HG03342 (cell line): ENCODE measurements around the gene TNS2.

ENCODE experiments used
- ATAC-seq: cut with Tn5 transposase; IDR thresholded peaks from one replicate; pipeline ENCODE4 v1.9.1; 2021; ENCODE audit warnings: mild to moderate bottlenecking, moderate library complexity; ENCODE audit not compliant: unreplicated experiment

The TNS2 gene

DNA sequence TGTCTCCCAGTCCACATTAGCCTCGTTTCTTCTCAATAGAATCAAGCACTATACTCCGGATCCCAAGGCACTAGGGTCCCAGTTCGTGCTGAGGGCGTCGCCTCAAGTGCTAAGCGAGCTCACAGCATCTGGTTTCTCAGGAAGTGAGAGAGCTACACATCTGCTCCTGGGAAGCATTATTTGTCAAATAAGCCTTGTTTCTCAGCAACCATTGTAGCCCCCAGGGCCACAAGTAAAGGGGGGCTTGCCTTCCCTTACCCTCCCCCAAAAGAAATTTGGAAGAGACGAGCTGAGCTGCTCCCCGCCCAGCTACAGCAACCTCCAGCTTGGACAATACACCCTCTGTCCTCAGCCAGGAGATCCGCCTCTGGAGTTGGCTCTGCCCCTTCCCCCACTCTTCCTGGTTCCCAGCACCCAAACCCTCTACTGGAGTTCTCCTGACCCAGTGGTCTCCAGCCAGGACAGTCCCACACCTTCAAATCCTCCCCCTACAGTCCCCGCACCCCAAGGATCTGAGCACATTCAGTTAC, 5.7 kb upstream of the TNS2 start:
- ATAC-seq, result no peak

DNA sequence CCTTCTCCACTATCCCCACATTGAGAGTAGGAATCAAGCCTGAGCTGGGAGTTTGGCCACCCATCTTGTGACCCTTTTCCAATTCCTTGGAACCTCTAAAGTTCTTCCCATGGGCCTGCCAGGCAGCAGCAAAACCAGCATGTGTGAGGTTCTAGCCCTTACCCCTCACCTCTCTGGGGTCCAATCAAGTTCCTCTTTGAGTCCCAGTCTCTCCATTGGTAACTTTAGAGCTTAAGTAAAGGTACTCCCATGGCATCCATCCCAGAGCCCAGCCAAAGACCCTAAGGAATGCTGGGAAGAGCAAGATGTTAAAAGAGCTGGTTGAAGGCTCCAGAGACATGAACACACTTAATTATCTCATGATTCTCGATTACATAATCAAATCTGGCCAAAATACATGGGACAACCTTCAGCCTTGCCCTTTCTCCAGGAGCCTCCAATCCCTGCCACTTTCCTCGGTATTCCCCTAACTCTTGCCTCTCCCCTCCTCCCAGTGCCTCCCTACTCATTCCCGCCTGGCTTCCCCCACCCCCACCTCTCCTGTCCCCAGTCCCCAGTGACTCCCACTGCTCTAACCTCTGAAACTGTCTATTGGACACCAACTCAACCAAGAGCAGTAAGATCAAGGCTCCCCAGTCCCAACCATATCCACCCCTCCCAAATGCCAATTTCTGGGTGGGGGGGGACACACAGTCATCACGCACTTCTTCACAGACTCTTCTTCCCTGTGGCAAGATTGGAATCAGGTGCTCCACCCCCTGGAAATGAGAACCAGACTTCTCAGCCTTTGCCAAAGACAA, 4.8 kb upstream of the TNS2 start:
- no peak for ATAC-seq

- ATAC-seq, result no peak
Measured at GRCh38 chr12:53045696-53046045, 4.2 kb upstream of the TNS2 start.

- peak; percentile 23 for ATAC-seq
Measured at GRCh38 chr12:53046655-53047220, 3.1 kb upstream of the TNS2 start.

- peak; percentile 70 for ATAC-seq
Measured at GRCh38 chr12:53047221-53048032, 2.4 kb upstream of the TNS2 start.

- ATAC-seq, result no peak
Measured at GRCh38 chr12:53048033-53048779, 1.7 kb upstream of the TNS2 start.

DNA sequence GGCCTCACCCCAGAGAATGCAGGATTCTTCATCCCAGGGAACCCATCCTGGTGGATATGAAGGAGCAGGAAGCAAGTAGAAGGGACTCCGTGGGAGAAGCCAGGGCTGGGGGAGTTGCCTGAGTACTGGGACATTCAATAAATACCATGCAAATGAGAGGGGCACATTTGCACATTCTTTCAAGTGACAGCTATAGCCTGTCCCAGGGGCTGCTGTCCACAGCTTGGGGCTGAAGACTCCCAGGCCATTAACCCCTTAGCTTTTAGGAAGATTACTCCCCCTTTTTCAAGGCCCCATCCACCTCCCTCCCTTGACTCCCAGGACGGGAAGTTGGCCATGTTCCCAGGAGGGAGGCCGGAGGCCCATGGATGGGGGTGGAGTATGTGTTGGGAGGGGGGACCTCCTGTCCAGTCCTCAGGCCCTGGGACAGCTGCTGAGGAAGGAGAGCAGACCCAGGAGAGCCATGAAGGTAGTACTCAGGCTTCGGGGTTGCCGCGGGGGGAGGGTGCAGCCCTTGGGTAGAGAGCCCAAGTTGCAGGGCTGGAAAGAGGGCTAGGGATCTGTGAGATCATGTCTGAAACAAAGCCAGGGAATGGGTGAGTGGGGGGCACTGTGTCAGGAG, 974 bp upstream of the TNS2 start:
- no peak for ATAC-seq

GRCh38 chr12:53050426-53051057, 677 bp downstream of the TNS2 start:
- ATAC-seq, result no peak

DNA sequence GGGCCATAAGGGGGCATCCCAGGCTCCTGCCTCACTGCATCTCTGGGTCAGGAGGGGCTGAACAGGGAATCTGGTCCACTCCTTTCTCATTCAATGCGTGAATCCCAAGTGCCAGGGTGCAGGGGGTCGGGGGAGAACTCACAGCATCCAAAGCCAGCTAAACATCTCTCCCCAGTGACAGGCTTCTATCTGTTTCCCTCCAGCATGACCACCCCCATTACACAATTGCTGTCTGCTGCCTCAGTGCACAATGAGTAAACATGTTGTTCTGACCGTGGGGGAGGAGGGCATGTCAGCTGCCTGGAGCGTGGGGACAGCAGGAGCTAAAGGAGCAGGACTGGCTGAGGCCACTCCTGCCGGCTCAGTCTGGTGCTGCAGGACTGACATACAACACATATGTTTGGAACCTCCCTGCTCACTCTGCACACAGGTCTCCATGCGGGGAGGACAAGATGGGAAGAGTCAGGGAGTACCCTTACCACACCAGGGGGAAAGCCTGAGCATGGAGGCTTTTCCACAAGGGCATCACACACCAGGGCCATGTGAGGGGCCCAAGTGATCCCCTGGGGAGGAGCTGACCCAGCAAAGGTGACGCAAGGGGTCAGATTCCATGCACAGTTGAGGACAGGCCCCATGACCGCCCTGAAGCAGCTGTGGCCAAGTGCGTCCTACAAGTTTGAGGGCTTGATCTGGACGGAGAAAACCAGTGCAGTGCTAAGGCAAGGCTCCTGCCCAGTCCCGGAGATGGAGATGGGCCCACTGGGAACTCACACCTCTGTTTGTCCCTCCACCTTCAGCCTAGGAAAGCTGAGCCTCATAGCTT, 1.4 kb downstream of the TNS2 start:
- ATAC-seq, result no peak

GRCh38 chr12:53051881-53052412, 2.1 kb downstream of the TNS2 start:
- ATAC-seq, result no peak

DNA sequence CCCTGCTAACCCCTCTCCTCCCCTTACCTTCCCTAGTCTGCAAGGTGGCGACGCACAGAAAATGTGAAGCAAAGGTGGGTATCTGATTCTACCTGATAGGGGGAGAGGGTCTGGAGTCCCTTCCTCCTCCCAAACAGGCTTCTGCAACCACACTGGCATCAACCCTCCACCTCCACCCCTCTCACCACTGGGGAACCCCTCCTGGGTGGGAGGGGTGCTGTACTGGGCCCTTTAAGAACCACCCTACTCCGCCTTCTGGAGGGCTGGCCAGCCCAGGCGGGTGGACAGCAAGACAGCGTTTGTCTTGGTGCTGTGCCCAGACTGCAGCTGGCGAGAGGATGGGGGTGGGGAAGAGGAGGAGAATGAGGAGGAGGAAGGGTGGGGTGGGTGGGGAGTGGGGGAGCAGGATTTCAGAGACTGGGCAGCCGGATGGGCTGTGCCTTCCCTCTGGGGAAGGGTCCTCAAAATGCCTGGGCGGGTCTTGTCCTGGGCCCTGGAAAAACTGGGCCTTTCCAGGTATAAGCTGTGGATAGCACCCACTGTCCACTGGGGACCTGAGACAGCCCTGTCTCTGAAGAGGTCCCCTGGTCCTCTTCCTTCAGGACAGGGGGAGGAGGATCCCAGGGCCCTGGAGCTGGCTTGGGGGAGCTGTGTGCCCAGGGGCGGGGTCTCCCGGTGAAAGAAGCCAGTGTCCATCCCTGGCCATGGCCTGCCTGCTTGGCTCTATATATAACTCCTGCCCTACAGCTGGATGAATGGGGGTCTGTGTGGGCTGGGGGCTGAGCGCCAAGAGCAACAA, 2.8 kb downstream of the TNS2 start:
- ATAC-seq, result no peak

DNA sequence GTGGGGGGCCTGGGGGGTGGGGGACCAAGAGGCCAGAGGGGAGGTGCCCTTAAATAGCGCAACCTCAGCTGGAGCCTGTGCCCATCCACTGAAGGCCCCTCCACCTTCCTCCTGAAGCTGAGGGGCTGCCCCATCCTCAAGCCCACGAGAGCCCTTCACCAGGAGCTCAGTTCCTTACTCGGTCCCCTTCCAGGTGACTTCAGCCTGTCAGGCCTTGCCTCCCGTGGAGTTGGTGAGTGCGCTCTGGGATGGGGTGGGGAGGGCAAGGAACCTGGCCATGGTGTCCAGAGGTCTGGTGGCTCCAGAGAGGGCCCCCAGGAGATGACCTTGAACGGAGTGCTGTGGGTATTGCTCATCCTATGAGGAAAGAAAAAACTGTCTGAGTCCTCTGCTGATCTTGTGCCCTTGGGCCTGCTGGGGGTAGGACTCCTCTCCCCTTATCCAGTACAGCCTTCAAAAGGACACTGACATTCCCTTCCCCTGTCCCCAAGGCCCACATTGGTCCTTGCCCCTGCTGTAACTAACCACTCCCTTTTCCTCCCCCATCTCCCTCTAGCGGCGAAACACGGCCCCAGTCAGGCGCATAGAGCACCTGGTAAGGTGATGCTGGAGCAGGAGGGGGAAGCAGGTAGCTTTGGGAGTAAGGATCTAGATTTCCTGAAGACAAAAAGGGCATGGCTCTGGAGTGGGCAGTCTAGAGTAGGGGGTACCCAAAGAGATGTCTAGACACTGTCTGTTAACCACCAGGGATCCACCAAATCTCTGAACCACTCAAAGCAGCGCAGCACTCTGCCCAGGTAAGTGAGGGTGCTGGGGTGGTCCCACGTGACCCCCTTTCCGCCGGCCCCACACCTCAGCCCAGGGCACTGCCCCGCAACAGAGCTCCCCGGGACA, 3.6 kb downstream of the TNS2 start:
- no peak for ATAC-seq

- peak; percentile 91 for ATAC-seq
Measured at GRCh38 chr12:53054112-53054878, 4.4 kb downstream of the TNS2 start.

DNA sequence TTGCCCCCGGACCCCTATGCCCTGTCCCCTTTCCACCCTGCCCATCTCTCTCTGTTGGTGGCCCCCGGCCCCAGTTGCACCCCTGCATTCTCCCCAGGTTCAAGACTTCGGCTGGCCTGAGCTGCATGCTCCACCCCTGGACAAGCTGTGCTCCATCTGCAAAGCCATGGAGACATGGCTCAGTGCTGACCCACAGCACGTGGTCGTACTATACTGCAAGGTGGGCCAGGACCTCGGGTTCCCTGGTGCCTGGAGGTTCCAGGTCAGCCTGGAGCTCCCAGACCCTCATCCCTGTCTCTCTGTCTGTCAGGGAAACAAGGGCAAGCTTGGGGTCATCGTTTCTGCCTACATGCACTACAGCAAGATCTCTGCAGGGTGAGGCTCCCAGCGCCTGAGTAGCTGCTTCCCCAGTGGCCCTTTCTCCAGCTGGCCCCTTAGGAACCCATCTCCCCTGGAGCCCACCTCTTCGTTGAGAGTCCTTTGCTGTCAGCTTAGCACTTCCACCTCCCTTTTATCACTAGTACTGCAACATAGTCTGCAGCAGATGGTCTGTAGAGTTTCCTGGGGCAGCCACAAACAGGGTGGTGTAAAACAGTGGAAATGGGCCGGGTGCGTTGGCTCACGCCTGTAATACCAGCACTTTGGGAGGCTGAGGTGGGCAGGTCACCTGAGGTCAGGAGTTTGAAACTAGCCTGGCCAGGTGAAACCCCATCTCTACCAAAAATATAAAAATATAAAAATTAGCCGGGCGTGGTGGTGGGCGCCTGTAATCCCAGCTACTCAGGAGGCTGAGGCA, 5.8 kb downstream of the TNS2 start:
- ATAC-seq, result no peak

DNA sequence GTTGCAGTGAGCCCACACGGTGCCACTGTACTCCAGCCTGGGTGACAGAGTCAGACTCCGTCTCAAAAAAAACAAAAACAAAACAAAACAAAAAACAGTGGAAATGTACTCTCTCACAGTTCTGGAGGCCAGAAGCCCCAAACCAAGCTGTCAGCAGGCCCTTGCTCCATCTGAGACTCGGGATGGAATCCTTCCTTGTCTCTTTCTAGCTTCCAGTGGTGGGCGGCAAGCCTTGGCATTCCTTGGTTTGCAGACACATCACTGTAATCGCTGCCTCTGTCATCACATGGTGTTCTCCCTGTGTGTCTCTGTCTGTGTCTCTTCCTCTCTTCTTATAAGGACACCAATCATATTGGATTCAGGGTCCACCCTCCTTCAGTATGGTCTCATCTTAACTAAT, 6.4 kb downstream of the TNS2 start:
- no peak for ATAC-seq

GRCh38 chr12:53056901-53057300, 7.0 kb downstream of the TNS2 start:
- no peak for ATAC-seq
